GM18498 (cell line): ENCODE measurements around the gene HDAC11.
"Not testable (repeated sequence)": the region's sequence is repeated elsewhere in the genome, so short reads cannot be mapped to it uniquely, and the experiment has no call there.

Experiments
- ATAC-seq: cut with Tn5 transposase; IDR thresholded peaks from one replicate; pipeline ENCODE4 v1.9.1; 2021; ENCODE audit warnings: mild to moderate bottlenecking, moderate library complexity; ENCODE audit not compliant: unreplicated experiment

The HDAC11 gene

DNA sequence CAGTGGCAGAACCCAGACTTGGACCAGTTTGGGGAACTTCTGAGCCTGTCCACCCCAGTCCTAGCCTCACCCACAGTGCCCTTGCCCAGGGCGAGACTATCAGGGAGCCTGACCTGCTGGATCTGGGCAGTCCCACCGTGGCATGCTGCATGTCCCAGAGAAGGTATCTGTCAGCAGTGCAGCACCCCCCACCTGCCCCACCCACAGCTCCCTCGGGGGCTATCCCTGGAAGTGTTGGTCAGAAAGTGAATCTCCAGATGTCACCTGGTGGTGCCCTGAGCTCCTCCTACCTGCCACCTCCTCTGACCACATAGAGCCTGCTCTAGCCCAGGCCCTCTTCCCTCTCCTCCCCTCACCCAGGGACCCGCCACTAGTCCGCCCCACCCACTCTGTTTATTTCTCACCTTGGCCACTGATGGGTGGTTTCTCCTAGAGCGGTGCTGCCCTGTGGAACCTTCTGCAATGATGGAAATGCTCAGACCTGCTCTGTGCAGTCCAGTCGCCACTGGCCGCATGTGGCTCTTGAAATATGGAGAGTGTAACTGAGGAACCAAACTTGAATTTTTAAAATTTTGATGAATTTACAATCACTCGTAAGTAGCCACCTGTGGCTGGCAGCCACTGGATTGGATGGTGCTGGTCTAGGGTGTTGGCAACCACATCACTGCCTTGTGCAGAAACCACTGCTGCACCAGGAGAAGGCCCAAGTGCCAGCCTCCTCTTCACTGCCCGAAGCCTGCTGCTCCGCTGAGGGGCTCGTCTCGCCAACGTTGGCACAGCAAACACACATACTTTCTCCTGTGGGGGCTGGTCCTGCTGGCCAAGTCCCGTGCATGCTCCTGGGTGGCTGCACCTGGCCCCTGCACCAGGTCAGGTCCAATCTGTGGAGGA, 13.1 kb downstream of the HDAC11 start:
- ATAC-seq = no peak

DNA sequence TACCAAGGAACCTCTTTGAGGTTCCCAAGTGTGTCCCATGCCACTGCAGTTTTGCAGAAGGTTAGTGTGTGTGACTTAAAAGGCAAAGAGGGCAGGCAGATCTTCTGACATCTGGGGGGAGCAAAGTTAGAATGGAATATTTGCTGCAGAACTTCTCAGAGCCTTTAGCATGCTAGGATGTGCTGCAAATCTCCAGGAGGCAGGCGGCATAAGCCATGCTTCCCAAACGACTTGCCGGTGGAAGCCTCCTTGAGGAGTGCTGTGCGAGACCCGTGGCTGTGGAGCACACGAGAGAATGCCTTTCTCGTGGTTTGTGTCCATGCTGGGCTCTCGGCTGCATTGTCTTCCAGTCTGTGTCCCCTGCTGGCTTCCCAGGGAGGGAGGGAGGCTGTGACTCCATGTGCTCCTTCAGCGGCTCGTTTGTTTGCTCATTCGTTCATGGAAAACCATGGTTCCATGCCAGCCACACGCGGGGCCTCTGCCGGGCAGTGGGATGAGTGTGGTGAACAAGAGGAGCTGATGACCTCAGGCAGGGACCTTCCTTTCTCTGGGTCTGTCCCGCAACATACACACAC, 13.8 kb downstream of the HDAC11 start:
- ATAC-seq = no peak

DNA sequence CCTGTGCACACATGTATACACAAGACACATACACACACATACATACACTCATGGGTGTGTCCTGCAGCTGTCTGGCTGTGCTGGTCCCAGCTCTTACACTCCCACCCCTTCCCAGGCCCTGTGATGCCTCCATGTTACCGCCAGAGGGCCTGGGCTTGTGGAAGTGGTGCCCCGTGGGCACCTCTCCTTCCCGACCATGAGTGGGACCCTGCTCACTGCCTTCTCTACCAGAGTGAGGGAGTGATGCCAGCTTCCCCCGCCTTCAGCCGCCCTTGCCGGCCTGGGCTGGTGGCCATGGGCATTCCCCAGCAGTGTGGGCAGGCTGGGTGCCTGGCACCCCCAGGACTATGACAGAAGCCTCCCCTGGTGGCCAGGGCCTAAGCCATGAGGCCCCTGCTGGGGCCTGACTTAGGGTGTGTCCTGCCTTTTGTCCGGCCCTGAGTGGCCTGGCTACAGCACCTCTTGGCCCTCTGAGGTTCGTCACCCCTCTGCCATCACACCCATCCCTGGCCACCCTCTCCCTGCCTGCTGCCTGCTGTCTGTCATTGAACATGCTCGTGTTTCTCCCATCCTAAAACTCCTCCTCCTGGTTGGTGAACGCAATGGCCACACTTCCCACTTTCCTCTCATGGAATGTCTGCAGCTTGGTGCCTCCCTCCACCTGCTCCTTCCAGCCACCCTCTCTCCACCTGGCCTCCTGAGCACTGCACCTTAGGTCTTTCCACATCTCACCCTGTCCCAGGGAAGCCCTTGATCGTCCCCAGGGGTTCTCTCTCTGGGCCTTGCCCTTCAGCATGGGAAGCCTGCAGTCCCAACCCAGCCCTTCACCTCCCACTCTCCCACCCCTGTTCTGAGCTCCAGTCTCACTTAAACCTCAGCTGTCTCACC, 14.6 kb downstream of the HDAC11 start:
- ATAC-seq = no peak

DNA sequence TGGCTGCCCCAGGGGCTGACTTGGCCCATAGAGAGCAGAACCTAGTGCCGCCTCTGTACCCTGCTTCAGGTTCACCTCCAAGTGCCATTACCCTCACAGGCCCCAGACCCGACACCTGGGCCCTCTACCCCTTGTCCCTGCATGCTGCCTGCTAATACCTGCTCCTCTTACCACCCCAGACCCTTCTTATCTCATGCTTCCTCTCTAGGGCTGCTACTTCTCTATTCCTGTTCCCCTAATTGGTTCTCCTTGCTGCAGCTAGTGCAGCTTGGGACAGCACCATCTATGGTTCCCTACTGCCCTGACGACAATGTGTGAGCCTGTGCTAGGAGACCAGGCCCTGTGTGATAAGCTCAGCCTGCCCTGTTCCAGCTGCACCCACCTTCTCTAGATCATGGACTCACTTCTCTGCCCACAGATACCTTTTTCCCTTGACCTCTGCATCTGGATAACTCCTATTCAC, 15.3 kb downstream of the HDAC11 start:
- no peak for ATAC-seq

DNA sequence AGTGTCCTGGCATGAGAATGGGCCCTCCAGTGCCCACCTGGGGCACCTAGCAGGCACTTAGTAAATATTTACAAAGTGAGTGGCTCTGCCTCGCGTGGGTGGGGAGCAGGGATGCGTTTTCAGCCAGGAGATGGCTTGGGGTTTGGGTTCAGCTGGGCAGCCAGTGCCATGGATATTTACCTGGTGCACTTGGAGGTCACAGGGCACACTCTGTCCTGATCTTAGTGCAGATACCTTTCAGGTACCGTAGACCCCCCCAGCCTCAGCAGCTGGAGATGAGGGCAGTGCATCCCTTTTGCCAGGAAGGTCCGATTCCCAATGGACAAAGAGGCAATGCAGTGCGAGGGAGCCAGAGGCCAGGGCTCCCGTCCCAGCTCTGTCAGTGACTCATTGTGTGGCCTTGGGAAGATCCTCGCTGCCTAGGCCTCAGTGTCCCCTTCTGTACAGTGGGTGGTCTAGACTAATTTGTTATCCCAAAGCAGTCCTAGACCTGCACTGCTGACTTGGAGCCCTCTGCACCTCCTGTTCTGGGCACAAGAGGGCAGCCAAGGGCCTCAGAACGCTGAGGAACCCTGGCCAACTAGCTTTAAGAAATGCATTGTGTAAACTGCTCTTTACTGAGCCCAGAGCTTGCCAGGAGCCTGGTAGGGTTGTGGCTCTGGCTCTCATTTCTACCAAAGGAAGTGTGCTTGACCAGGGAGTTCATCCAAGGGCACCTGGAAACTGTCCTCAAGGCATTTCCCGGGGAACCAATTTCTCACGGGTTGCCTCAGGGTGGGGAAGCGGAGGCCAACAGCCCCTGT, 16.0 kb downstream of the HDAC11 start:
- peak; percentile 83 for ATAC-seq

DNA sequence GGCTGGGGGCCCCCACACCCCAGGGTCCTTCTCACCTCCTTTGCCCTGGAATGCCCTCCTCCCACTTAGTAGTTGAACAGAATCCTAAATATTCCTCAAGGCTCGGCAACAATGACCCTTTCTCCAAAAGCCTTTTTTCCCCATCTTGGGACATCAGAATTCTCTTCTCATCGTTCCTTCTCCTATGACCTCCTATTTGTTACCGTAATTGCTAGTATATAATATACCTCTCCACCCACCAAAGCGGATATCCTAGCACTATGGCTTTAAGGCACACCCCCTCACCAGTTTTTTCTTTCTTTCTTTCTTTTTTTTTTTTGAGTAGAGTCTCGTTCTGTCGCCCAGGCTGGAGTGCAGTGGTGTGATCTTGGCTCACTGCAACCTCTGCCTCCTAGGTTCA, 16.8 kb downstream of the HDAC11 start:
- ATAC-seq = no peak

DNA sequence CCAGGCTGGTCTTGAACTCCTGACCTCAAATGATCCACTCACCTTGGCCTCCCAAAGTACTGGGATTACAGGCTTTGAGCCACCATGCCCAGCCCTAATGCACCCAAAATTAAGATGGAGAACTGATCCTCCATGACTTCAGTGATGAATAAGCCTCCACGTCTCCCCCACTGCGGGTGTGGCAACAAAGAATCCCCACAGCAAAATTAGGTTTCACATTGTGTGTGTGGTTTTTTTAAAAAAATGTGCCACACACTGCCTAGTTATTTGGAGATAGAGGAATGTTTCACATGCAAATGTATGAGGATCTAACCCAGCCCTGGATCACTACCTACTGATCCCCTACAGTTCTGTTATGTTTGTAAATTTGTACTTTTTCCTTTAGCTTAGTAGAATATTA, 17.3 kb downstream of the HDAC11 start:
- no peak for ATAC-seq

DNA sequence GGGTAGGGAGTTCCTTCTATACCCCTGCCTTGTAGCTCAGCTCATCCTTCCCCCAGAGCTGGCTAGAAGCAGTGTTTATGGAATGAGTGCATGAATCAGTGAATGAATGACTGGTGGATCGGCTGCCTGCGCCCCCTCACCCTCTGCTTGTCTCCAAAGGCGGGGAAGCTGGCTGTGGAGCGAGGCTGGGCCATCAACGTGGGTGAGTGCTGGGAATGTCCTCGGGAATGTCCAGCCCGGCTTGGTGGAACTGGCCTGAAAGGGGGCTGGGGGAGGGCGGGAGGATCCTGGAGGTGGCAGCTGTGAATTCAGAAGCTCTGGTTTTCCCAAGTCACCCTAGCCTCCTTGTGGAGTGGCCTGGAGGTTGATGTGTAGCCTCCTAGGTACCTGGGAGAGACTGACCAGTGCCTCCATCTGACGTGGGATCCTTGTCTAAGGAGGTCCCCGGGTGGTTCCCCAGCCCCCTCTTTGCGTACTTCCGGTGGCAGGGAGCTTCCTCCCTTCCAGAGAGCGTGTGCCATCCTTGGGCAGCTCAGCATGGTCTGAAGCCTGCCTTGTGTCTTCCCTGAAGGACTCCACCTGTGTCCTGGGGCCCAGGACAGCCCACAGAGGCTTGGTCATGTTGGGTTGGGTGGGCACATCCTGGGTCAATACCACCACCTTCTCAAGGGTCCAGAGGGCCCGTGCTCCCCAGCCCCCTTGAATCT, 18.4 kb downstream of the HDAC11 start:
- no peak for ATAC-seq

DNA sequence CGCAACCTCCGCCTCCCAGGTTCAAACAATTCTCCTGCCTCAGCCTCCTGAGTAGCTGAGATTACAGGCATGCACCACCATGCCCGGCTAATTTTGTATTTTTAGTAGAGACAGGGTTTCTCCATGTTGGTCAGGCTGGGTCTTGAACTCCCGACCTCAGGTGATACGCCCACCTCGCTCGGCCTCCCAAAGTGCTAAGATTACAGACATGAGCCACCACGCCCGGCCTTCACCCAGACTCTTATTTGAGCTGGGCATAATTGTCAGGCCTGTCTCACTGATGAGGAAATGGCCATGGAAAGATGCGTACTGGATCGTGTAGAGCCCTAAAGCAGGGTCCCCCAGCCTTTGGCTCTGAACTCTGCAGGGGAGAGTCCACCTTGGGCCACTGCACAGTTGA, 19.1 kb downstream of the HDAC11 start:
- not testable (repeated sequence) for ATAC-seq

DNA sequence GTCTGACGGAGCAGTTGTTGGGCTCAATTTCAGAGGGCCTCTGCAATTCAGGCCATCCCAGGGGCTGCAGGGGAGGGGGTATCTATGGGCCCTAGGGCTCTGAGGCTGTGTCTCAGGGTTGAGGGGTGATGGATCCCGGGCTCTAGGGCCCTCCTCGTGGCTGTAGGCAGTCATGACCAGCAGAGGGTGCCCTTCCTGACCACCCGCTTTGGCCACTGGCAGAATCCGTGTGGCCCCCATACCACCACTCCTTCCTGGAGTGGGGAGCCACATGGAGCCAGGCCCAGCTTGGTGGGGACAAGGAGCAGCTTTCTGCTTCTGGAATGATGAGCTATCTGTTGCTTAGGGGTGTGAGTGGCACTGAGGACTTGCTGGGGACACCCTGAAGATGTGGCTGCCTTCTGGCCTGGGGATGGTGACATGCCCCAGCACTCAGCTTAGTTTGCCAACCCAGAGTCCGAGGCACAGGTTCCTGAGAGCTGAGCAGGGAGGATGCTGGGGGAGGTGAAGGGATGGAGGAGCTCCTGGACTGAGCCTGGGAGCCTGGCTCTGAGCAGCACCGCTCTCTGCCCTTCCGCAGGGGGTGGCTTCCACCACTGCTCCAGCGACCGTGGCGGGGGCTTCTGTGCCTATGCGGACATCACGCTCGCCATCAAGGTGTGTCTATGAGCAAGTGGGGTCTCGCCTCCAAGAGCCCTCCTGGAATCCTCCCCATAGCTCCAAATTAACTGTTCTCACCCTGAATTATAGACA, 20.2 kb downstream of the HDAC11 start:
- ATAC-seq = peak; percentile 43

DNA sequence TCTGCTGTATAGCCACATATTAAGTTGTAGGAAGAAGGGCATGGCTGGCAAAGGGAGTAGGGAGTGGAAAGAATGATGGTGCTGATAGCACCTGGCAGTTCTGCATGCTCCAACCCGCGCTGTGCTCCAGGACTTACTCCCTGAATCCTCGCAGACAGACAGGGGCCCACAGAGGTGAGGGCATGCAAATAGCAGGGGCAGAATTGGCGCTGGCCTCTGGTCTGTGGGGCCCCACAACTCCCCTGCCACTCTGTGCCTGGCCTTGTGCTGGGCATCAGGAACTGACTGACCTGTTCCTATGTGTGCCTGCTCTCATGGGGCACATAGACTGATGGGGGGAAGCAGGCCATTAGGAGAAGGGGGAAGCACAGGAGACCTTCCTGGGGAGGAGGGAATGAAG, 20.9 kb downstream of the HDAC11 start:
- ATAC-seq = no peak

DNA sequence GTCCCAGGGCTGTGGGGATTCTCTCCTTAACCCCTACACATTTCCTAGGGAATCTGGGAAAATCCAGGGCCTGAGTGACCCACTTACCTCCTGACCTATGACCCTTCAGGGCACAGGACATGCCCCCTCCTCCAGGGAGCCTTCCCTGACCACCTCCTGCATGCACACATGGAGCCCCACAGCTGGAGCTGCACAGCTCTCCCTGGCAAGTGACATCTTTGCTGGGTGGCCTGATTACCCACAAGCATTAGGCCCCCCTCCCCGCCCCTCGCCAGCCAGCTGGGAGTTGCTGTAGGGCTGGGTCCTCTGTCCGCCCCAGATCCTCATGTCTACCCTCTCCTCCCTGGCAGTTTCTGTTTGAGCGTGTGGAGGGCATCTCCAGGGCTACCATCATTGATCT, 21.4 kb downstream of the HDAC11 start:
- no peak for ATAC-seq

DNA sequence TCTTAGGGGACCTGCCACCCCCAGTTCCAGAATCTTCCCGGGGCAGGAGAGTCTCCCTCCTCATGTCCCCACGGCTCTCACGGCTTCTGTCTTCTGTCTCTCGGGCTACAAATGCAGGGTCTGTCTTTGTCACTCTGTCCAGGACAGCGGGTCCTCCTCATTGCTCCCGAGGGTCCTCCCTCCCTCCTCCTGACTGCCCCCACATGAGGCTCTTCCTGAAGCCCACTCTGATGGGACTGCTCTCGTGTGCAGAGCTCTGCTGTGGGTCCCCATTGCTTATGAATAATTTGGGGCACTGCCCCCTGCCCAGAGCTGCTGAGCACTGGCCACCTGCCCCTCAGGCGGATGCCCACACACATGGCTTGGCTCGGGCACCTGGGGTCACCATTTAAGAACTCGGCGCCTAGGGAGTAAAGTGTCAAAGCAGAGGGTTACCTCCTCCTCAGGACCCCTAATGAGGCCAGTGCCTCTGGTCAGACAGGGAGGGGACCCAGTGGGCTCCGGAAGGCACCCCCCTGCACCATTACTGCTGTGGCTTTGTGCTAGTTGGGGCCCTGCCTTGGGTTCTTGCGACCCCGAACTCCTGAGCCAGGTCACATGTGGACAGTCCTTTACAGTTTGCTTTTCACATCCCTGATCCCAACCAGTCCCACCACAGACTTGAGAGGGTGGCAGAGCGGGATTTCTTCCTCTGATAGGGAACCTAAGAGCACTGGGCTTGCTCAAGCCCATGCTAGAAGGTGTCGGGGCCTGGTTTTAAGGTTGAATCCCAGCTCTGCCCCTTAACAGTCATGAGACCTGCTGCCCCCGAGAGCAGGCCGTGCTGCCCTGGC, 22.1 kb downstream of the HDAC11 start:
- ATAC-seq = no peak

DNA sequence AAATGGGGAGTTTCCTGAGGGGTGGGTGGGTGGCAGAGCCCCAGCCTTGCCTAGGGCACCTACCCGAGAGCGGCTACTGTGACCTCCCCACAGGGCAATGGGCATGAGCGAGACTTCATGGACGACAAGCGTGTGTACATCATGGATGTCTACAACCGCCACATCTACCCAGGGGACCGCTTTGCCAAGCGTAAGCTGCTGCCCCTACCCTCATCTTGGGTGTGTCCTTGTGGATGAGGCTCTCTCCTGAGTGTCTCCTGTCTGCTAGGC, 22.6 kb downstream of the HDAC11 start:
- no peak for ATAC-seq

DNA sequence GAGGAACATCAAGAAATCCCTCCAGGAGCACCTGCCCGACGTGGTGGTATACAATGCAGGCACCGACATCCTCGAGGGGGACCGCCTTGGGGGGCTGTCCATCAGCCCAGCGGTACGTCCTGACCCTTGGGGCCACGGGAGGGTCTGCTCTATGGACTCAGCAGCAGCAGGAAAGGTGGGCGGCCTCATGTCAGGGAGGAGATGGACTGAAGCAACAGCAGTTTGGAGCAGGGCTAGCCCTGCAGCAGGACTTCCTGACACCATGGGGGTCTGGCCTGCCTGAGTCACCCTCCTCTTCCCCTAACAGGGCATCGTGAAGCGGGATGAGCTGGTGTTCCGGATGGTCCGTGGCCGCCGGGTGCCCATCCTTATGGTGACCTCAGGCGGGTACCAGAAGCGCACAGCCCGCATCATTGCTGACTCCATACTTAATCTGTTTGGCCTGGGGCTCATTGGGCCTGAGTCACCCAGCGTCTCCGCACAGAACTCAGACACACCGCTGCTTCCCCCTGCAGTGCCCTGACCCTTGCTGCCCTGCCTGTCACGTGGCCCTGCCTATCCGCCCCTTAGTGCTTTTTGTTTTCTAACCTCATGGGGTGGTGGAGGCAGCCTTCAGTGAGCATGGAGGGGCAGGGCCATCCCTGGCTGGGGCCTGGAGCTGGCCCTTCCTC, 24.2 kb downstream of the HDAC11 start:
- no peak for ATAC-seq

DNA sequence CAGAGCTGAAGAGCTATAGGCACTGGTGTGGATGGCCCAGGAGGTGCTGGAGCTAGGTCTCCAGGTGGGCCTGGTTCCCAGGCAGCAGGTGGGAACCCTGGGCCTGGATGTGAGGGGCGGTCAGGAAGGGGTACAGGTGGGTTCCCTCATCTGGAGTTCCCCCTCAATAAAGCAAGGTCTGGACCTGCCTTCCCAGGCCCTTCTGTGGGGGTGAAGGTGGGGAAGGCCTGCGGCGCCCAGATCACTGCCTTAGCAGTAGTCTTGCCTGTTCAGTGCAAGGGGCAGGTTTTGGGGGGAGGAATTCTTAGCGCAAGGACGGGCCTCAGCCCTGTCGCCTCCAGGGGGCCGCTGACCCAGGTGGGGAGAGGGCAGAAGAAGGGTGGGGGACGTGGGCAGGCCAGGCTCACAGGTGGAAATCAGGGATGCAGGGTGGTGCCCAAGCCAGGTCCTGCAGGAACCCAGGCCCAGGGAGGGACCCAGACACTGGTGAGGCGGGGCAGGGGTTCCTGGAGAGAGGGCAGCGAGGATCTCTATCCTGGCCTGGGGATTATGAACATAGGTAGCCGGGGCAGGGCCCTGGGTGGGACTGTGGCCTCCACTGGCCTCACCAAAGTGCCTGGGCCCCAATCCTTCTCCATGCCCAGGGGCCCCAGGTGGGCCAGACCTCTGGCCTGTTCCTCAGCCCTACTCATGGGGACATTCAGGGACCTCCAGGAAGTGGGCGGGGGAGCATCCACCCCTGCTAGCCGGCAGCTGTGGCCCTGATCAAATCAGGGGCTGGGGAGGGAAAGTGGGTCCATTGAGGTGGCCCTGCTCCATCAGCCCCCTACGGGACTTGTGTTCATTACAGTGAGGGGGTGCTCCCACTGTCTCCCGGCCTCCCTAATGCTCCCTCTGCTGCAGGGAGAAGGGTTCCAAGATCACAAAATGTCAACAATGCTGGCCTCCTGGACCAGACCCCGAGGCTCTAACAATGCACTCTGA, 25.3 kb downstream of the HDAC11 start:
- ATAC-seq = no peak

DNA sequence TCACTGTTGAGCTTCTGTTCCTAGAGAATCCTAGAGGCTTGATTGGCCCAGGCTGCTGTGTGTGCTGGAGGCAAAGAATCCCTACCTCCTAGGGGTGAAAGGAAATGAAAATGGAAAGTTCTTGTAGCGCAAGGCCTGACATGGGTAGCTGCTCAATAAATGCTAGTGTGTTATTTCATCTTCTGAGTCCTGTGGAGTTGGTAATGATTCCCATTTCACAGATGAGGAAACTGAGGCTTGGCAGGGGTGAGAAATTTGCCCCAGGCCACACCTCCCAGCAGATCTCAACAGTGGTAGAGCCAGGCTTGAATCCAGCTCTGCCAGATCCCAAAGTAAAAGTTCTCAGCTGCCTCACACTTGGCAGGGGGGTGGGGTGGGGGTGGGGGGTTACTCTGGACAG, 26.1 kb downstream of the HDAC11 start:
- ATAC-seq = no peak
